ENCODE data around the gene PDIK1L.

GRCh38 chr1:26127235-26128163 lies 15.9 kb downstream of the PDIK1L start:
- TF ChIP-seq CTCF (IDR thresholded peaks at IDR 0.05; ENCODE audit: poor library complexity) (no peak), EZH2 (IDR thresholded peaks at IDR 0.05; ENCODE audit: borderline replicate concordance) (no peak), EZH2phosphoT487 (IDR thresholded peaks at IDR 0.05; ENCODE audit: low read depth, severe bottlenecking, unreplicated experiment) (no peak)
